Uterus (tissue), 4 donors: Measurements from ENCODE around the gene CRY1. TPM values are rescaled to one million over a fixed set of nuclear protein-coding genes. Genes with fewer than 3 reads are reported as not detected.

Experiments used
- DNase-seq, 2 donors: peaks; one replicate each; pipeline ENCODE4 v3.0.0-alpha.2; 2019 to 2020
- H3K27ac ChIP-seq, 2 donors: fragments of 200-600 bp; sonication (generic); 1 replicate in 1 of 2; 2 replicates in 1 of 2; pipeline ENCODE4 v1.5.1; 2016 to 2018
- H3K27me3 ChIP-seq, 2 donors: fragments of 200-600 bp; sonication (generic); one replicate each; pipeline ENCODE4 v1.5.1; 2018 to 2019; ENCODE audit warnings: control low read depth in 1 of 2
- H3K36me3 ChIP-seq, 2 donors: fragments of 200-600 bp; sonication (generic); one replicate each; pipeline ENCODE4 v1.5.1; 2019; ENCODE audit warnings: control low read depth in 1 of 2
- H3K4me1 ChIP-seq, 2 donors: fragments of 200-600 bp; sonication (generic); one replicate each; pipeline ENCODE4 v1.5.1; 2018 to 2019; ENCODE audit warnings: control low read depth in 1 of 2
- H3K4me3 ChIP-seq, 2 donors: fragments of 200-600 bp; sonication (generic); 1 replicate in 1 of 2; 2 replicates in 1 of 2; pipeline ENCODE4 v1.5.1; 2018 to 2019; ENCODE audit warnings: mild to moderate bottlenecking in 1 of 2
- H3K9me3 ChIP-seq, 2 donors: fragments of 200-600 bp; sonication (generic); one replicate each; pipeline ENCODE4 v1.5.1; 2019; ENCODE audit warnings: control low read depth in 1 of 2
- CTCF ChIP-seq, 4 experiments: fragments of 200-600 bp in 2 of 4; fragments of 450-650 bp in 2 of 4; sonication (generic) in 2 of 4; IDR thresholded peaks; one replicate each; pipeline ENCODE4 v1.5.1; 2016 to 2019; ENCODE audit warnings: antibody characterized with exemption in 4 of 4, mild to moderate bottlenecking in 2 of 4, moderate library complexity in 1 of 4
- POLR2A ChIP-seq, 2 donors: fragments of 450-650 bp; IDR thresholded peaks; one replicate each; pipeline ENCODE4 v1.6.1; 2016; ENCODE audit warnings: antibody characterized with exemption in 2 of 2, mild to moderate bottlenecking in 1 of 2, moderate library complexity in 1 of 2
- intact Hi-C: fragments of 100-400 bp; cut with DNase I; formaldehyde crosslinking; loops from one replicate; pipeline ENCODE4 v1.15.1; 2023; ENCODE audit warnings: low total_unique reads
- total RNA-seq, 4 donors: library from RNA; depleted of rRNA in 3 of 4; stranded (reverse); fragments of >200 nt in 3 of 4; gene quantifications; one replicate each; pipeline versions ENCODE4 v1.1.0 to v1.2.4, GENCODE V29; 2014 to 2023
- donor health status: DM: yes; HTN: yes; CAD: no.

Gene CRY1
- total RNA-seq, 4 donors from 2014 or later = 8.2 to 66.5 (median 35.6) TPM

GRCh38 chr12:107133462-107133861 is 40.1 kb upstream of the CRY1 start:
- intact Hi-C loops = no loop called here
- Histone ChIP-seq H3K4me3 (no peak overlapping the region), H3K27me3 (no peaks in the 10 kb centered on the region), H3K9me3 (no peaks in the 10 kb centered on the region), H3K36me3 (no peaks in the 10 kb centered on the region), H3K4me1 (no peaks in the 10 kb centered on the region), H3K27ac (no peak overlapping the region)
- DNase-seq = no peak
- no peak for TF ChIP-seq CTCF (IDR thresholded peaks at IDR 0.05)
- TF ChIP-seq POLR2A (IDR thresholded peaks at IDR 0.05) = no peak

- Histone ChIP-seq H3K36me3 (no peaks in the 10 kb centered on the region), H3K4me3 (no peak overlapping the region), H3K4me1 (no peaks in the 10 kb centered on the region), H3K27ac (no peak overlapping the region), H3K27me3 (no peaks in the 10 kb centered on the region), H3K9me3 (no peaks in the 10 kb centered on the region)
- DNase-seq = no peak
- TF ChIP-seq POLR2A (IDR thresholded peaks at IDR 0.05) (no peak), CTCF (IDR thresholded peaks at IDR 0.05) (peak; percentile 57 to 70 (median 64))
- intact Hi-C loops = no loop called here
These were observed 38.7 kb upstream of the CRY1 start for GRCh38 chr12:107131832-107132616.

GRCh38 chr12:107130830-107131611 is 37.7 kb upstream of the CRY1 start:
- H3K9me3 ChIP-seq = no peaks in the 10 kb centered on the region
- no peaks in the 10 kb centered on the region for H3K4me1 ChIP-seq
- H3K27me3 ChIP-seq = no peaks in the 10 kb centered on the region
- TF ChIP-seq CTCF (IDR thresholded peaks at IDR 0.05) = no peak
- TF ChIP-seq POLR2A (IDR thresholded peaks at IDR 0.05) = no peak
- DNase-seq = no peak
- no peak overlapping the region for H3K4me3 ChIP-seq
- intact Hi-C loops = no loop called here
- H3K36me3 ChIP-seq = no peaks in the 10 kb centered on the region
- H3K27ac ChIP-seq = no peak overlapping the region

- Histone ChIP-seq H3K36me3 (no peaks in the 10 kb centered on the region), H3K27ac (no peak overlapping the region), H3K4me3 (no peak overlapping the region), H3K4me1 (no peaks in the 10 kb centered on the region), H3K27me3 (no peaks in the 10 kb centered on the region), H3K9me3 (no peaks in the 10 kb centered on the region)
- TF ChIP-seq CTCF (IDR thresholded peaks at IDR 0.05) (no peak), POLR2A (IDR thresholded peaks at IDR 0.05) (no peak)
- intact Hi-C loops = no loop called here
- no peak for DNase-seq
These were observed 36.1 kb upstream of the CRY1 start for GRCh38 chr12:107129315-107129930.
